Measurements from ENCODE around the gene ASAP2. TPM values are rescaled to one million over a fixed set of nuclear protein-coding genes. Genes with fewer than 3 reads are reported as not detected.

Gene ASAP2
- polyA plus RNA-seq, 10 donors, result 17.3 to 25.3 (median 21.7) TPM

GRCh38 chr2:9423100-9423921 lies 216.7 kb downstream of the ASAP2 start, which contains the start of the genes CPSF3 and ITGB1BP1:
CPSF3 (plus strand) TSS chr2:9423654; CDS start chr2:9423774, 120 bp downstream.
ITGB1BP1 (minus strand) TSS chr2:9423528; CDS start chr2:9418697, 4,831 bp downstream.
- DNase-seq, result peak; percentile 98 to 100 (median 99)

DNA sequence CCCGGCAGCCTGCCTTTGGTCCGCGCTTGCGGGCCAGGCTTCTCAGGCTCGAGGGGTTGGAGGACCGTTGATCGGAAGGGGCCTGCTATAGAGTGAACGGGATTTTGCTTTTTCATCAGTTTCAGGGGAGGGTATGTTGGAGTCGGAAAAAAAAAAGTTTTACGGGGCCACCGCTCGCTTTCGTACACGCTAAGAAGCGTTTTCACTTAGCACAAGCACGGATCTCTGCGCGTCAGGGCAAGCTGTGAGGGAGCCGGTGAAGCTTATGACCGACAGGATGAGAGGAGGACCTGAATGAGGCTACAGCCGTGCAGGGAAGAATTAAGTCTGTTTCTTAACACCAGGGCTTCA lies 217.3 kb downstream of the ASAP2 start:
- DNase-seq, result no peak

GRCh38 chr2:9424447-9425164 lies 218.0 kb downstream of the ASAP2 start:
- DNase-seq, result no peak

DNA sequence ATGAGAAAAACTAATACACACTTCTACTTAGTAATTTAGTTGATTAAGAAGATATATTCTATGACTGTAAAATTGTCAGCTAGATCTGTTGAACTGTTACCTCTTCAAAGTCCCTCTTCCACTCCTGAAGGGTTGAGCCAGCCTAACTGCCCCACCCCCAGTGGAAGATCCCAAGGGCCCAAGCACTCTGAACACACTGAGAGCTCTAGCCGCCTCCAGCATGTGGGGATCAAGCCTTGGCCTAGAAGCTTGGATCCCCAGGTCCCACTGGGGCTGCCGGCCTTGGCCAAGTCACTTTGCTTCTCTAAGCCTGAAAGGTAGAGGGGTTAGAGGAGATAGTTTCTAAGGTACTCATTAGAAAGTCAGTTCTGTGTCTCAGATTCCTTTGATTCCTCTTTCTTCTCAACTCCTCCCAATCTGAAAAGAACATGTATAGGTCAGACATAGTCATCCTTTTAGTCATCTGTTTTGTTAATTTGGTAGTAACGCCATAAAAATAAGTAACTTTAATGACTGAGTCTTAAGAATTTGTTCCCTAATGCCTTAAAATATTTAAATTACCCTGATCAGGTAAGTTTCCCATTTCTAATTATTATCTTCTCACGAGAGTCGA lies 222.5 kb downstream of the ASAP2 start:
- DNase-seq, result no peak

- no peak for DNase-seq
These were observed 224.0 kb downstream of the ASAP2 start for GRCh38 chr2:9430316-9431293.

DNA sequence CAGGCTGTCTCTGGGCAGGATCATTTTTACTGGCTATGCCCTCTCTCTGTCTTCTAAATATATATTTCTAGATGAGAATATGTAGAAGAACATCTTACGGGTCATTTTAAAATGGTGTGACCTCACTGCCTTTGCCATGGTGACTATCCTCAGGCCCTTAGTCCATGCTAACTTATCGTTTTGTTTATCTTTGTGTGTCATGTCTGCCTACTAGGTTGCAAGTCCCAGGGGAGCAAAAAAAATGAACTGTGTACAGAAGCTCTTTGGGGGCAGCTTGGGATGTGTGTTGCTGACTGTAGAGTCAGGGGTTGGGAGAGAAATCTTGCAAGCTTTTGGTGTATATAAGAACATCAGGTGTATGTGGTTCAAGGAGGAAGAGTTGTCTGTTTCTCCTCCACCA lies 227.9 kb downstream of the ASAP2 start:
- no peak for DNase-seq

- DNase-seq, result no peak
These were observed 232.9 kb downstream of the ASAP2 start for GRCh38 chr2:9439536-9439935.

GRCh38 chr2:9440058-9440727 lies 233.6 kb downstream of the ASAP2 start:
- peak in 2 of 3 donors; percentile 19 to 38 for DNase-seq

- no peak for DNase-seq
These were observed 234.9 kb downstream of the ASAP2 start for GRCh38 chr2:9441556-9441955.

- DNase-seq, result no peak
These were observed 236.9 kb downstream of the ASAP2 start for GRCh38 chr2:9443526-9443925.

- DNase-seq, result no peak
These were observed 238.5 kb downstream of the ASAP2 start for GRCh38 chr2:9445089-9445488.

DNA sequence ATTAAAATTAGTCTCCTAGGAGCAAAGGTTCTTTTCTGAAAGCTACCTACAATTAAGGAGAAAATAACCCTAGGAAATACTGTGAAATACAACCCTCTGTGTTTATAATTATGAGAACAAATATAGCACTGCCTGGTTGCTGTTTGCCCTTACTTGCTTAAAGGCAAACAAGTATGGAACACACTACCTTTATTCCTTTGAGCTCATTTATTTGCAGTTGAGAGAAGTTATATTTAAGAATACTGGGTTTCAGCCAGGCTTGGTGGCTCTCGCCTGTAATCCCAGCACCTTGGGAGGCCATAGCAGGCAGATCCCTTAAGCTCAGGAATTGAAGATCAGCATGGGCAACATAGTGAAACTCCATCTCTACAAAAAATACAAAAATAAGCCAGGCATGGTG lies 244.6 kb downstream of the ASAP2 start:
- DNase-seq, result no peak

Other genes with a start within 250 kb of the ASAP2 start
- 100 to 1,000 TPM in 1 of 10 donors, 10 to 100 TPM in 9; 55.9 to 102 (median 69.7) TPM for gene MBOAT2, start 203.1 kb upstream of the ASAP2 start, polyA plus RNA-seq (ENCODE audit: insufficient read length in 10 of 10)
- 100 to 1,000 TPM in 3 of 10 donors, 10 to 100 TPM in 7; 87.4 to 106 (median 97.0) TPM for gene ITGB1BP1, start 216.7 kb downstream of the ASAP2 start, polyA plus RNA-seq (ENCODE audit: insufficient read length in 10 of 10)
- 10 to 100 TPM; 28.7 to 39.8 (median 36.7) TPM for gene CPSF3, start 216.8 kb downstream of the ASAP2 start, polyA plus RNA-seq (ENCODE audit: insufficient read length in 10 of 10)

Data from muscle of back (tissue), 11 donors.